H1 (cell line): ENCODE measurements around the gene NEDD4L. TPM values are rescaled to one million over a fixed set of nuclear protein-coding genes. Genes with fewer than 3 reads are reported as not detected.

Source experiments
- CTCF ChIA-PET: fragments of 300-600 bp; sonication (Branson Sonifier 250); formaldehyde crosslinking; loops from one replicate; lab custom pipeline; 2021; ENCODE audit not compliant: partially characterized antibody; lab: Charles Lee
- POLR2A ChIA-PET: fragments of 300-600 bp; sonication (Branson Sonifier 250); formaldehyde crosslinking; loops from one replicate; lab custom pipeline; 2021; ENCODE audit warnings: inconsistent platforms; ENCODE audit not compliant: partially characterized antibody; lab: Charles Lee
- DNase-seq, 2 experiments: peaks; one replicate each; pipeline versions ENCODE4 v3.0.0 to v3.0.0-alpha.2; 2010 to 2022; ENCODE audit warnings: low spot score in 2 of 2, low read depth in 1 of 2, mixed read lengths in 1 of 2
- FAIRE-seq: peaks from 2 replicates; lab custom pipeline; 2011; peaks lifted over from hg19 to GRCh38; lab: Jason Lieb, UNC
- H2AFZ ChIP-seq: 2 replicates; pipeline ENCODE4 v1.8.1; 2012; ENCODE audit warnings: low read length, inconsistent platforms
- H2AK5ac ChIP-seq: 2 replicates; pipeline ENCODE4 v1.6.1; 2013; ENCODE audit warnings: low read depth, low read length
- H2BK120ac ChIP-seq: replicated peaks from 2 replicates; pipeline ENCODE3; 2013; ENCODE audit warnings: low read depth, low read length, inconsistent platforms
- H2BK12ac ChIP-seq: 2 replicates; pipeline ENCODE4 v1.6.1; 2013; ENCODE audit warnings: low read depth, low read length
- H2BK15ac ChIP-seq: 2 replicates; pipeline ENCODE4 v1.6.1; 2013; ENCODE audit warnings: low read length
- H2BK20ac ChIP-seq: 2 replicates; pipeline ENCODE4 v1.6.1; 2013; ENCODE audit warnings: low read length
- H2BK5ac ChIP-seq: 2 replicates; pipeline ENCODE4 v1.6.1; 2013; ENCODE audit warnings: low read depth, low read length
- H3K14ac ChIP-seq: 2 replicates; pipeline ENCODE4 v1.6.1; 2013; ENCODE audit warnings: inconsistent platforms; ENCODE audit not compliant: insufficient read length
- H3K18ac ChIP-seq: 2 replicates; pipeline ENCODE4 v1.6.1; 2013; ENCODE audit warnings: low read length; ENCODE audit errors: extremely low read depth
- H3K23ac ChIP-seq: 2 replicates; pipeline ENCODE4 v1.6.1; 2013; ENCODE audit warnings: inconsistent platforms; ENCODE audit not compliant: insufficient read length
- H3K23me2 ChIP-seq: 2 replicates; pipeline ENCODE4 v1.6.1; 2013; ENCODE audit warnings: low read depth, low read length
- H3K27ac ChIP-seq: 2 replicates; pipeline ENCODE4 v1.6.1; 2011; ENCODE audit warnings: low read depth, low read length, inconsistent platforms
- H3K27me3 ChIP-seq, 4 experiments: replicated peaks in 1 of 4; 1 replicate in 1 of 4; 2 replicates in 3 of 4; pipeline versions ENCODE4 v1.6.1 to v1.8.1; 2011 to 2013; ENCODE audit warnings: low read length in 3 of 4, mild to moderate bottlenecking in 3 of 4, inconsistent platforms in 2 of 4, mixed read lengths in 2 of 4, moderate library complexity in 1 of 4; ENCODE audit not compliant: control insufficient read depth in 3 of 4, insufficient read depth in 3 of 4; ENCODE audit errors: extremely low read depth in 1 of 4
- H3K36me3 ChIP-seq, 4 experiments: 2 replicates each; pipeline versions ENCODE4 v1.6.1 to v1.8.1; 2011 to 2013; ENCODE audit warnings: mild to moderate bottlenecking in 4 of 4, low read length in 3 of 4, moderate library complexity in 2 of 4, control low read depth in 1 of 4, inconsistent platforms in 1 of 4; ENCODE audit not compliant: insufficient read depth in 4 of 4, control insufficient read depth in 2 of 4
- H3K4ac ChIP-seq: replicated peaks from 2 replicates; pipeline ENCODE3; 2013; ENCODE audit warnings: low read length, low read depth, mixed read lengths, inconsistent platforms; ENCODE audit not compliant: insufficient read length
- H3K4me1 ChIP-seq, 4 experiments: replicated peaks in 1 of 4; 1 replicate in 1 of 4; 2 replicates in 3 of 4; pipeline versions ENCODE4 v1.6.1 to v1.8.1; 2011 to 2013; ENCODE audit warnings: low read length in 3 of 4, inconsistent platforms in 2 of 4, mixed read lengths in 1 of 4; ENCODE audit not compliant: insufficient read depth in 4 of 4, control insufficient read depth in 3 of 4
- H3K4me2 ChIP-seq, 2 experiments: 2 replicates each; pipeline versions ENCODE4 v1.6.1 to v1.8.1; 2011 to 2013; ENCODE audit warnings: low read depth in 2 of 2, low read length in 2 of 2, control low read depth in 1 of 2, inconsistent platforms in 1 of 2, mild to moderate bottlenecking in 1 of 2; ENCODE audit not compliant: insufficient read depth in 1 of 2
- H3K4me3 ChIP-seq, 4 experiments: fragments of 200-600, 300-600 bp in 1 of 4; sonication (generic), shearing (Covaris generic), sonication (Bioruptor Twin) in 1 of 4; 2 replicates each; pipeline versions ENCODE4 v1.5.1 to v1.8.1; 2011 to 2016; ENCODE audit warnings: low read length in 4 of 4, low read depth in 3 of 4, control low read depth in 2 of 4, inconsistent platforms in 2 of 4, mild to moderate bottlenecking in 2 of 4, mixed read lengths in 1 of 4, moderate library complexity in 1 of 4; ENCODE audit not compliant: insufficient read depth in 2 of 4; ENCODE audit errors: extremely low read depth in 1 of 4
- H3K56ac ChIP-seq: replicated peaks from 2 replicates; pipeline ENCODE3; 2013; ENCODE audit warnings: low read depth, mild to moderate bottlenecking, mixed read lengths, low read length, inconsistent platforms; ENCODE audit not compliant: insufficient read length
- H3K79me1 ChIP-seq: 2 replicates; pipeline ENCODE4 v1.6.1; 2013; ENCODE audit warnings: low read depth, low read length, control low read depth
- H3K79me2 ChIP-seq, 2 experiments: 2 replicates each; pipeline versions ENCODE4 v1.6.1 to v1.8.1; 2012 to 2013; ENCODE audit warnings: low read length in 2 of 2, mild to moderate bottlenecking in 2 of 2, inconsistent platforms in 1 of 2; ENCODE audit not compliant: insufficient read depth in 2 of 2, control insufficient read depth in 1 of 2
- H3K9ac ChIP-seq, 4 experiments: replicated peaks in 1 of 4; 1 replicate in 1 of 4; 2 replicates in 3 of 4; pipeline versions ENCODE4 v1.6.1 to v1.8.1; 2011 to 2013; ENCODE audit warnings: low read depth in 3 of 4, low read length in 3 of 4, control low read depth in 2 of 4, mild to moderate bottlenecking in 2 of 4, moderate library complexity in 2 of 4, inconsistent platforms in 1 of 4; ENCODE audit errors: extremely low read depth in 1 of 4
- H3K9me3 ChIP-seq, 2 experiments: 2 replicates each; pipeline versions ENCODE4 v1.6.1 to v1.8.1; 2012 to 2013; ENCODE audit warnings: mild to moderate bottlenecking in 2 of 2, moderate library complexity in 2 of 2, control low read depth in 1 of 2, inconsistent platforms in 1 of 2, low read depth in 1 of 2, low read length in 1 of 2, mixed read lengths in 1 of 2; ENCODE audit not compliant: insufficient read depth in 2 of 2
- H4K20me1 ChIP-seq, 2 experiments: replicated peaks in 1 of 2; 2 replicates each; pipeline versions ENCODE3 to v1.8.1; 2011 to 2013; ENCODE audit warnings: inconsistent platforms in 2 of 2, low read length in 2 of 2, mild to moderate bottlenecking in 1 of 2; ENCODE audit not compliant: insufficient read depth in 2 of 2, control insufficient read depth in 1 of 2
- H4K5ac ChIP-seq: 2 replicates; pipeline ENCODE4 v1.6.1; 2013; ENCODE audit warnings: low read length, low read depth, mixed read lengths, inconsistent platforms; ENCODE audit not compliant: insufficient read length
- H4K8ac ChIP-seq: 2 replicates; pipeline ENCODE4 v1.8.0; 2013; ENCODE audit warnings: mild to moderate bottlenecking, moderate library complexity, low read length, inconsistent platforms; ENCODE audit not compliant: insufficient read depth; ENCODE audit errors: extremely low read depth
- H4K91ac ChIP-seq: replicated peaks from 2 replicates; pipeline ENCODE3; 2013; ENCODE audit warnings: low read length, mixed read lengths, inconsistent platforms; ENCODE audit not compliant: insufficient read length
- BCL11A ChIP-seq, 2 experiments: IDR thresholded peaks; one replicate each; pipeline ENCODE4 v1.6.1; 2011; ENCODE audit warnings: low read depth in 2 of 2, low read length in 2 of 2, mild to moderate bottlenecking in 2 of 2
- JUN ChIP-seq: IDR thresholded peaks from 2 replicates; pipeline ENCODE4 v1.6.1; 2011; ENCODE audit warnings: low read depth, mild to moderate bottlenecking, improper control_type of control experiment, low read length
- SIX5 ChIP-seq: IDR thresholded peaks from 2 replicates; pipeline ENCODE4 v1.6.1; 2011; ENCODE audit warnings: mild to moderate bottlenecking, low read depth, low read length
- SP2 ChIP-seq: IDR thresholded peaks from 2 replicates; pipeline ENCODE4 v1.6.1; 2012; ENCODE audit warnings: mild to moderate bottlenecking, low read length, inconsistent platforms
- WGBS, 2 experiments: shearing (Covaris generic) in 1 of 2; methylation state at CpG; one replicate each; pipeline versions ENCODE4 v1.1.6 to v1.1.7; 2013 to 2015; ENCODE audit warnings: low lambda C conversion rate in 2 of 2, mixed read lengths in 2 of 2, inconsistent platforms in 1 of 2, low coverage in 1 of 2, missing lambda C conversion rate in 1 of 2; ENCODE audit not compliant: insufficient replicate concordance in 2 of 2, insufficient coverage in 1 of 2, insufficient read length in 1 of 2; ENCODE audit errors: extremely low coverage in 1 of 2, missing lambda C conversion rate in 1 of 2; 5-methylcytosine and 5-hydroxymethylcytosine counted together
- polyA plus RNA-seq, 7 experiments: library from polyadenylated mRNA; depleted of rRNA in 3 of 7; stranded (reverse) in 5 of 7; unstranded in 2 of 7; fragments of >200 nt in 5 of 7; fragments of 200-250 nt in 2 of 7; gene quantifications; 1 replicate in 5 of 7; 2 replicates in 1 of 7; 4 replicates in 1 of 7; pipeline versions ENCODE4 v1.2.1 to v1.2.3, GENCODE V29; 2011 to 2013; ENCODE audit warnings: missing spikeins in 2 of 7, mixed read lengths in 2 of 7
- total RNA-seq: library from RNA; stranded (reverse); fragmentation: NEBNext Ultra II Directional; extraction: Animal tissue kit (Norgen Biotek cat#: 25700); gene quantifications from 2 replicates; pipeline ENCODE4 v1.2.1, GENCODE V29; 2021

Gene NEDD4L
- total and polyA plus RNA-seq, 2 of the 8 experiments (the other 6 are each of a cell fraction or from before 2014, with no cell fraction given) = 37.3 to 69.8 TPM

GRCh38 chr18:58229162-58229561 is 185.1 kb downstream of the NEDD4L start:
- CTCF ChIA-PET = interaction anchor here (0.7 to 3.0 kb wide), 7 partner anchors 8 to 44 kb away, joined by 3 to 14 read pairs (median 4); no protein-coding TSS in a partner anchor
- peaks cover 3 to 87% of the 10 kb centered on the region in 2 experiments for H3K79me2 ChIP-seq
- H3K14ac ChIP-seq = no peak overlapping the region

More at GRCh38 chr18:58229162-58229561, 185.1 kb downstream of the NEDD4L start:
- H2AK5ac ChIP-seq = no peak overlapping the region
- H4K91ac ChIP-seq = no peak overlapping the region
- 76% methylated on average over 5 of the region's 5 CpGs; no CpG with 5 or more reads in 1 of the 2 experiments for WGBS, 2 experiments
- H2BK5ac ChIP-seq = no peak overlapping the region
- peaks cover 11 to 36% (median 28%) of the 10 kb centered on the region in 4 experiments for H3K4me1 ChIP-seq
- no peaks in the 10 kb centered on the region for H3K36me3 ChIP-seq
- no peak overlapping the region for H3K18ac ChIP-seq
- H2BK120ac ChIP-seq = no peak overlapping the region
- no peak overlapping the region for H2BK12ac ChIP-seq
- H3K4me2 ChIP-seq = peak overlapping the region; percentile 47 to 52; a peak in 2 of 4 replicates
- TF ChIP-seq BCL11A (IDR thresholded peaks at IDR 0.05; ENCODE audit: low read depth in 2 of 2, low read length in 2 of 2) (no peak), SP2 (no peak), SIX5 (no peak), JUN (no peak)
- H2BK15ac ChIP-seq = no peak overlapping the region
- H3K9me3 ChIP-seq = no peaks in the 10 kb centered on the region
- POLR2A ChIA-PET = interaction anchor here (1.3 kb wide), 1 partner anchor 33 kb away, joined by 3 read pairs; no protein-coding TSS in a partner anchor
- H3K23me2 ChIP-seq = no peaks in the 10 kb centered on the region
- no peak overlapping the region for H3K9ac ChIP-seq
- no peak overlapping the region for H3K27ac ChIP-seq
- DNase-seq (no peak), FAIRE-seq (no peak)
- H2AFZ ChIP-seq = no peak overlapping the region
- peaks cover 2% of the 10 kb centered on the region; the same call in 1 of the 2 replicates for H3K79me1 ChIP-seq
- H4K8ac ChIP-seq = no peak overlapping the region
- H2BK20ac ChIP-seq = no peak overlapping the region
- no peak overlapping the region for H3K4ac ChIP-seq
- peaks cover 0 to 9% of the 10 kb centered on the region in 2 experiments for H4K20me1 ChIP-seq
- no peak overlapping the region for H3K56ac ChIP-seq
- peak overlapping the region in 1 of 4 experiments; percentile 13; a peak in 1 of 8 replicates for H3K4me3 ChIP-seq
- peak overlapping the region; percentile 13 for H4K5ac ChIP-seq
- no peak overlapping the region for H3K23ac ChIP-seq
- H3K27me3 ChIP-seq = no peaks in the 10 kb centered on the region
